IMR-90 (cell line): Measurements from ENCODE around the gene RMC1. TPM values are rescaled to one million over a fixed set of nuclear protein-coding genes. Genes with fewer than 3 reads are reported as not detected.

ENCODE experiments used
- ATAC-seq: fragments of 200-7000 bp; cut with Tn5 transposase; 2 replicates; pipeline ENCODE4 v1.9.1; 2020; ENCODE audit warnings: low read depth, mild to moderate bottlenecking, moderate library complexity
- BruUV-seq: library from RNA; stranded (reverse); fragments of 400-500 nt; replicated peaks from 2 replicates; lab custom pipeline; 2021; lab: Mats Ljungman, UMichigan
- CTCF ChIA-PET: fragments of 300-600 bp; formaldehyde crosslinking; extraction: SDS; loops from one replicate; lab custom pipeline; 2021; ENCODE audit warnings: antibody characterized with exemption; lab: Yijun Ruan, JAX
- POLR2A ChIA-PET: fragments of 300-600 bp; sonication (Branson Sonifier 250); formaldehyde crosslinking; loops from one replicate; lab custom pipeline; 2022; ENCODE audit warnings: antibody characterized with exemption; ENCODE audit not compliant: unreplicated experiment; lab: Charles Lee
- DNase-seq: peaks from one replicate; pipeline ENCODE4 v3.0.0; 2013
- H2AFZ ChIP-seq: replicated peaks from 2 replicates; pipeline ENCODE3; 2013; ENCODE audit warnings: low read length, mild to moderate bottlenecking; ENCODE audit not compliant: poor library complexity
- H2AK5ac ChIP-seq: 2 replicates; pipeline ENCODE4 v1.6.1; 2013; ENCODE audit warnings: low read depth, low read length, inconsistent platforms
- H2AK9ac ChIP-seq: replicated peaks from 2 replicates; pipeline ENCODE3; 2013; ENCODE audit warnings: mild to moderate bottlenecking, low read depth, low read length, moderate library complexity; ENCODE audit not compliant: poor library complexity
- H2BK120ac ChIP-seq: 2 replicates; pipeline ENCODE4 v1.6.1; 2013; ENCODE audit warnings: low read depth, low read length, inconsistent platforms
- H2BK15ac ChIP-seq: 3 replicates; pipeline ENCODE4 v1.6.1; 2013; ENCODE audit warnings: low read depth, low read length, inconsistent platforms
- H2BK20ac ChIP-seq: 2 replicates; pipeline ENCODE4 v1.6.1; 2013; ENCODE audit warnings: low read depth, mild to moderate bottlenecking, inconsistent platforms, low read length, moderate library complexity
- H2BK5ac ChIP-seq: 2 replicates; pipeline ENCODE4 v1.6.1; 2013; ENCODE audit warnings: mild to moderate bottlenecking, low read depth, low read length, inconsistent platforms; ENCODE audit not compliant: poor library complexity, severe bottlenecking
- H3K14ac ChIP-seq: replicated peaks from 2 replicates; pipeline ENCODE4 v1.6.1; 2013; ENCODE audit warnings: low read depth, low read length, inconsistent platforms
- H3K18ac ChIP-seq: 2 replicates; pipeline ENCODE4 v1.6.1; 2013; ENCODE audit warnings: low read depth, low read length, control low read depth
- H3K23ac ChIP-seq: 2 replicates; pipeline ENCODE4 v1.6.1; 2013; ENCODE audit warnings: low read depth, low read length, inconsistent platforms
- H3K27ac ChIP-seq: 2 replicates; pipeline ENCODE4 v1.5.1; 2013; ENCODE audit warnings: mild to moderate bottlenecking, control low read depth, low read length; ENCODE audit not compliant: insufficient read depth
- H3K27me3 ChIP-seq: 2 replicates; pipeline ENCODE4 v1.6.1; 2013; ENCODE audit warnings: low read length; ENCODE audit not compliant: control insufficient read depth, insufficient read depth
- H3K36me3 ChIP-seq: 2 replicates; pipeline ENCODE4 v1.6.1; 2013; ENCODE audit warnings: low read length, mixed read lengths; ENCODE audit not compliant: control insufficient read depth, insufficient read depth
- H3K4ac ChIP-seq: 2 replicates; pipeline ENCODE4 v1.6.1; 2013; ENCODE audit warnings: low read depth, low read length, inconsistent platforms
- H3K4me1 ChIP-seq: 2 replicates; pipeline ENCODE4 v1.6.1; 2013; ENCODE audit warnings: low read length, mixed read lengths; ENCODE audit not compliant: control insufficient read depth, insufficient read depth
- H3K4me2 ChIP-seq: 2 replicates; pipeline ENCODE4 v1.6.1; 2013; ENCODE audit warnings: low read depth, mild to moderate bottlenecking, control low read depth, low read length, moderate library complexity
- H3K4me3 ChIP-seq: 2 replicates; pipeline ENCODE4 v1.5.1; 2013; ENCODE audit warnings: low read depth, mild to moderate bottlenecking, control low read depth, low read length, moderate library complexity; ENCODE audit not compliant: insufficient read depth
- H3K56ac ChIP-seq: 2 replicates; pipeline ENCODE4 v1.6.1; 2013; ENCODE audit warnings: low read length, inconsistent platforms; ENCODE audit not compliant: insufficient read depth; ENCODE audit errors: extremely low read depth
- H3K79me1 ChIP-seq, 2 experiments: 2 replicates each; pipeline ENCODE4 v1.6.1; 2013; ENCODE audit warnings: low read length in 2 of 2, inconsistent platforms in 1 of 2, low read depth in 1 of 2
- H3K9ac ChIP-seq: 2 replicates; pipeline ENCODE4 v1.6.1; 2013; ENCODE audit warnings: low read depth, low read length, control low read depth
- H3K9me1 ChIP-seq: 2 replicates; pipeline ENCODE4 v1.6.1; 2013; ENCODE audit warnings: low read length, inconsistent platforms; ENCODE audit not compliant: insufficient read depth
- H3K9me3 ChIP-seq: 2 replicates; pipeline ENCODE4 v1.6.1; 2013; ENCODE audit warnings: low read length; ENCODE audit not compliant: control insufficient read depth, insufficient read depth
- H4K20me1 ChIP-seq: 2 replicates; pipeline ENCODE4 v1.6.1; 2013; ENCODE audit warnings: low read length, inconsistent platforms; ENCODE audit not compliant: insufficient read depth
- H4K5ac ChIP-seq: 2 replicates; pipeline ENCODE4 v1.6.1; 2013; ENCODE audit warnings: mild to moderate bottlenecking, low read depth, low read length, control low read depth
- H4K8ac ChIP-seq, 2 experiments: 2 replicates each; pipeline ENCODE4 v1.6.1; 2013; ENCODE audit warnings: low read depth in 2 of 2, low read length in 2 of 2, control low read depth in 1 of 2, inconsistent platforms in 1 of 2
- H4K91ac ChIP-seq: 2 replicates; pipeline ENCODE4 v1.6.1; 2013; ENCODE audit warnings: low read depth, low read length, inconsistent platforms; ENCODE audit not compliant: insufficient read depth
- BHLHE40 ChIP-seq: fragments of 150-350 bp; IDR thresholded peaks from 2 replicates; pipeline ENCODE4 v1.6.1; 2016; ENCODE audit warnings: mild to moderate bottlenecking, low read depth, low read length
- CEBPB ChIP-seq: IDR thresholded peaks from 2 replicates; pipeline ENCODE4 v1.6.1; 2012; ENCODE audit warnings: low read depth, low read length, improper control_type of control experiment
- CHD1 ChIP-seq: IDR thresholded peaks from 2 replicates; pipeline ENCODE4 v1.6.1; 2012; ENCODE audit warnings: low read depth, low read length, improper control_type of control experiment
- CTCF ChIP-seq: conservative IDR thresholded peaks from 2 replicates; pipeline ENCODE4 v1.5.1; 2012; ENCODE audit warnings: mild to moderate bottlenecking, low read depth, low read length, improper control_type of control experiment
- POLR2A ChIP-seq: IDR thresholded peaks from 2 replicates; pipeline ENCODE4 v1.6.1; 2012; ENCODE audit warnings: mild to moderate bottlenecking, low read depth, low read length
- RCOR1 ChIP-seq: IDR thresholded peaks from 2 replicates; pipeline ENCODE4 v1.6.1; 2012; ENCODE audit warnings: mild to moderate bottlenecking, low read length, improper control_type of control experiment; ENCODE audit not compliant: insufficient replicate concordance
- RFX5 ChIP-seq: IDR thresholded peaks from 2 replicates; pipeline ENCODE4 v1.8.0; 2012; ENCODE audit warnings: low read depth, mild to moderate bottlenecking, low read length, moderate library complexity
- SMC3 ChIP-seq: fragments of 150-350 bp; IDR thresholded peaks from 2 replicates; pipeline ENCODE4 v1.6.1; 2016; ENCODE audit warnings: low read depth, mild to moderate bottlenecking, antibody characterized with exemption, low read length, moderate library complexity
- WGBS, 2 experiments: methylation state at CpG; one replicate each; pipeline versions ENCODE4 v1.1.5 to v1.1.7; 2013; ENCODE audit warnings: missing lambda C conversion rate in 2 of 2; ENCODE audit not compliant: insufficient read length in 1 of 2; ENCODE audit errors: extremely low coverage in 2 of 2; 5-methylcytosine and 5-hydroxymethylcytosine counted together
- dilution Hi-C: fragments of 300-500 bp; cut with HindIII; formaldehyde crosslinking; loops from one replicate; pipeline ENCODE4 v1.14.3; 2018; ENCODE audit warnings: low sequenced_read_pairs; ENCODE audit not compliant: unreplicated experiment
- in situ Hi-C: fragments of 300-500 bp; cut with MboI; formaldehyde crosslinking; loops from 3 replicates; pipeline ENCODE4 v1.14.3; 2019; ENCODE audit warnings: low sequenced_read_pairs, inconsistent platforms, mixed read lengths
- intact Hi-C: fragments of 100-400 bp; cut with micrococcal nuclease; formaldehyde crosslinking; loops from 2 replicates; pipeline ENCODE4 v1.10.0; 2022
- polyA plus RNA-seq, 3 experiments: library from polyadenylated mRNA; depleted of rRNA; stranded (reverse); fragments of >200 nt; gene quantifications; 2 replicates each; pipeline ENCODE4 v1.2.3, GENCODE V29; 2012; ENCODE audit warnings: low replicate concordance in 1 of 3
- total RNA-seq: library from RNA; depleted of rRNA; stranded (reverse); fragments of >200 nt; gene quantifications from 2 replicates; pipeline ENCODE4 v1.2.3, GENCODE V29; 2012

RMC1 gene
- total and polyA plus RNA-seq, 2 of the 4 experiments (the other 2 are of a cell fraction) = 14.2 to 18.0 TPM

DNA sequence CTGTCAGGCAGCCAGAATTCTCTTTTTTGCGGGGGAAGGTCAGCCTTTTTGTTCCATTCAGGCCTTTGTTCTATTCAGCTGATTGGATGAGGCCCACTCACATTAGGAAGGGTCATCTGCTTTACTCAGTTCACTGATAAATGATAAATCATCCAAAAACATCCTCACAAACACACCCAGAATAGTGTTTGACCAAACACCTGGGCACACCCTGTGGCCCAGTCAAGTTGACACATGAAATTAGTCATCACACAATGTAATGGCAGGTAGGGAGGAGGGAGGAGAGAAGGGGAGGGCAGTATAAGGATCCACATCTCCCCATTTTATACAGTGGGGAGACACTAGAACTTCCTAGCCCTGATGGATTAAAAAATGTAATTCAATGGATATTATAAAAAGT is 8.3 kb upstream of the RMC1 start:
- BruUV-seq = no TSS peak
- no peak overlapping the region for H3K18ac ChIP-seq
- dilution Hi-C loops = no loop called here
- 0 out of 2 replicates have a peak, but pooled peaks cover 2% of the 10 kb centered on the region for H3K9me3 ChIP-seq
- no peak overlapping the region for H2BK20ac ChIP-seq
- H3K9ac ChIP-seq = no peak overlapping the region
- no peaks in the 10 kb centered on the region for H4K20me1 ChIP-seq
- H3K79me1 ChIP-seq = peaks cover 0 to 6% of the 10 kb centered on the region in 2 experiments; a peak in 1 of 4 replicates
- no peak overlapping the region for H4K5ac ChIP-seq
- ChIA-PET CTCF (no interaction called here), POLR2A (no interaction called here)
- no peaks in the 10 kb centered on the region for H3K36me3 ChIP-seq
- no peak overlapping the region for H2BK15ac ChIP-seq
- H3K23ac ChIP-seq = no peak overlapping the region
- TF ChIP-seq CTCF (no peak), SMC3 (no peak), RCOR1 (no peak), POLR2A (no peak), BHLHE40 (no peak), CEBPB (no peak), RFX5 (no peak), CHD1 (no peak)
- ATAC-seq (no peak), DNase-seq (no peak)
- H3K27me3 ChIP-seq = no peaks in the 10 kb centered on the region
- no peak overlapping the region for H3K27ac ChIP-seq
- H2AK9ac ChIP-seq = no peak overlapping the region
- H3K9me1 ChIP-seq = peaks cover 8% of the 10 kb centered on the region
- no peak overlapping the region for H3K4me3 ChIP-seq
- H2BK120ac ChIP-seq = no peak overlapping the region
- no peak overlapping the region for H3K56ac ChIP-seq
- no peak overlapping the region for H2BK5ac ChIP-seq
- H3K4me2 ChIP-seq = no peak overlapping the region
- no peak overlapping the region for H2AK5ac ChIP-seq
- no peak overlapping the region for H3K14ac ChIP-seq
- H3K4me1 ChIP-seq = peaks cover 8% of the 10 kb centered on the region
- intact Hi-C loops = loop anchor here (5.0 kb wide), 1 partner anchor 207 kb away; no protein-coding TSS in a partner anchor
- H4K91ac ChIP-seq = no peak overlapping the region
- no CpG with 5 or more reads among the region's 1 CpG for WGBS, 2 experiments
- H3K4ac ChIP-seq = no peak overlapping the region
- H4K8ac ChIP-seq = no peak overlapping the region
- no peak overlapping the region for H2AFZ ChIP-seq
- in situ Hi-C loops = no loop called here
